ENCODE data around the gene COA8. TPM values are rescaled to one million over a fixed set of nuclear protein-coding genes. Genes with fewer than 3 reads are reported as not detected.

Gene COA8
- total RNA-seq, 4 donors from 2014 or later, result 13.6 to 20.8 (median 17.9) TPM

DNA sequence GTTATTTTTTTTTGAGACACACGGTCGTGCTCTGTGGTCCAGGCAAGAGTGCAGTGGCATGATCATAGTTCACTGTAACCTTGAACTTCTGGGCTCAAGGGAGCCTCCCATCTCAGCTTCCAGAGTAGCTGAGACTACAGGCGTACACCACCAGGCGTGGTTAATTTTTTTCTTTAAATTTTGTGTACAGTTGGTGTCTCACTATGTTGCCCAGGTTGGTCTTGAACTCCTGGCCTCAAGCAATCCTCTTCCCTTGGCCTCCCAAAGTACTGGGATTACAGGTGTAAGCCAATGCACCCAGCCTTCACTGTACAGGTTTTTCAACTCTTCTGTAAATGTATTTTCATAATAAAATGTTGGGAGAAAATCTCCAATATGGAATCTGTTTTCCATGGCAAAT, 60.5 kb downstream of the COA8 start:
- H3K4me3 ChIP-seq, result no peak overlapping the region
- no peaks in the 10 kb centered on the region for H3K27me3 ChIP-seq
- no peak for TF ChIP-seq POLR2A (IDR thresholded peaks at IDR 0.05)
- TF ChIP-seq, protein P1, sequence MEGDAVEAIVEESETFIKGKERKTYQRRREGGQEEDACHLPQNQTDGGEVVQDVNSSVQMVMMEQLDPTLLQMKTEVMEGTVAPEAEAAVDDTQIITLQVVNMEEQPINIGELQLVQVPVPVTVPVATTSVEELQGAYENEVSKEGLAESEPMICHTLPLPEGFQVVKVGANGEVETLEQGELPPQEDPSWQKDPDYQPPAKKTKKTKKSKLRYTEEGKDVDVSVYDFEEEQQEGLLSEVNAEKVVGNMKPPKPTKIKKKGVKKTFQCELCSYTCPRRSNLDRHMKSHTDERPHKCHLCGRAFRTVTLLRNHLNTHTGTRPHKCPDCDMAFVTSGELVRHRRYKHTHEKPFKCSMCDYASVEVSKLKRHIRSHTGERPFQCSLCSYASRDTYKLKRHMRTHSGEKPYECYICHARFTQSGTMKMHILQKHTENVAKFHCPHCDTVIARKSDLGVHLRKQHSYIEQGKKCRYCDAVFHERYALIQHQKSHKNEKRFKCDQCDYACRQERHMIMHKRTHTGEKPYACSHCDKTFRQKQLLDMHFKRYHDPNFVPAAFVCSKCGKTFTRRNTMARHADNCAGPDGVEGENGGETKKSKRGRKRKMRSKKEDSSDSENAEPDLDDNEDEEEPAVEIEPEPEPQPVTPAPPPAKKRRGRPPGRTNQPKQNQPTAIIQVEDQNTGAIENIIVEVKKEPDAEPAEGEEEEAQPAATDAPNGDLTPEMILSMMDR (IDR thresholded peaks at IDR 0.05), result no peak
- no peaks in the 10 kb centered on the region for H3K9me3 ChIP-seq
- H3K27ac ChIP-seq, result no peak overlapping the region
- H3K4me1 ChIP-seq, result peaks cover 3 to 29% (median 21%) of the 10 kb centered on the region in 4 donors
- no peak for DNase-seq
- no peaks in the 10 kb centered on the region for H3K36me3 ChIP-seq

DNA sequence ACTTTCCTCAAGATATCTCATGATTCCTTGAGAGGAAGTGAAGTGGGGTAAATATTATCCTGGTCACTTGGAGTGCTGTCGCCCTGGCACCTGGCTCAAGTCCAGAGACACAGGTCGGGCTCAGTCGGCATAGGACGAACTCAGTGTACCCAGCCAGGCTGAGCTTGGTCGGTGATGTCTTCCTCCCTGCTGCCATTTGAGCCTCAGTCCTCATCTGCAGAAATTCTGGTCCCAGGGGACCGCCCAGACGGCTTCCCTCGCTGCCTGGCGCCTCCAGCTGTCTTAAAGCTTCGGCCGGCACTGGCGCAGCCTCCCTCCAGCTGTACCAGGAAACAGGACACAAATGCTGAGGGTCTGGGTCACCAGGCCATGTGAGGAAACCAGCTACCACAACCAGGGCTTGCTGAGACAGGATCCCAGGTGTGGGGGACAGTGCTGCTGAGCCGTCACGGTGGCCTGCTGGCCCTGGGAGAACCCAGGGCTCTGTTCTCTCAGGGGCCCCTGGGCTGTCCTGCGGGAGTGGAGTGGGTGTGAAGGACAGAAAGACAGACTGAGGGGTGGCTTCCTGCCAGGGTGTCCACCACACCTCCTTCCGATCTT, 61.2 kb downstream of the COA8 start:
- Histone ChIP-seq H3K4me1 (peaks cover 3 to 31% (median 22%) of the 10 kb centered on the region in 4 donors), H3K36me3 (no peaks in the 10 kb centered on the region), H3K9me3 (no peaks in the 10 kb centered on the region), H3K27me3 (no peaks in the 10 kb centered on the region), H3K4me3 (peak overlapping the region in 1 of 4 donors; percentile 7), H3K27ac (peak overlapping the region in 1 of 4 donors; percentile 70)
- DNase-seq, result peak in 1 of 3 donors; percentile 48
- no peak for TF ChIP-seq POLR2A (IDR thresholded peaks at IDR 0.05)
- TF ChIP-seq, protein P1 (IDR thresholded peaks at IDR 0.05), result no peak

DNA sequence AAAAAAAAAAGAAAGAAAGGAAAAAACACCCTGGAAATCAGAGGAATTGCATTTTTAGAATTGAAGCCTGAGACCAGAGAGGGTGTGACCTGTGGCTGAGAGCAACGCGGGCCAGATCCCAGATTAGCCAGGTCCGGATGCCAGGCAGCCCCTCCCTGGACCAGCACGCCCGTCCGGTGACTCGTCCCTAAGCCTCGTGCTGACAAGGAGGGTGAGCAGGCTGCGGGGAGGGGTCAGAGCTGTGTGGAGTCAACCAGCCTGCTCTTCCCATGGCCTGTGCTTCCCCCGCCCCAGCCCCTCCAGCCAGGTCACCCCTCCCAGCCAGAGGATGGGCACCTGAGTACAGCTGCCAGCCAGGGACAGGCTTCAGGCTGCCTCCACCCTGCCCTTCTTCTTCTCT, 62.1 kb downstream of the COA8 start:
- peak overlapping the region; percentile 23 to 70 (median 48) for H3K27ac ChIP-seq
- H3K4me3 ChIP-seq, result peak overlapping the region in 3 of 4 donors; percentile 6 to 31 (median 9)
- TF ChIP-seq POLR2A (IDR thresholded peaks at IDR 0.05), result no peak
- TF ChIP-seq, protein P1 (IDR thresholded peaks at IDR 0.05), result no peak
- H3K36me3 ChIP-seq, result no peaks in the 10 kb centered on the region
- H3K4me1 ChIP-seq, result peaks cover 3 to 31% (median 22%) of the 10 kb centered on the region in 4 donors
- H3K9me3 ChIP-seq, result no peaks in the 10 kb centered on the region
- no peaks in the 10 kb centered on the region for H3K27me3 ChIP-seq
- peak; percentile 48 to 81 (median 76) for DNase-seq

DNA sequence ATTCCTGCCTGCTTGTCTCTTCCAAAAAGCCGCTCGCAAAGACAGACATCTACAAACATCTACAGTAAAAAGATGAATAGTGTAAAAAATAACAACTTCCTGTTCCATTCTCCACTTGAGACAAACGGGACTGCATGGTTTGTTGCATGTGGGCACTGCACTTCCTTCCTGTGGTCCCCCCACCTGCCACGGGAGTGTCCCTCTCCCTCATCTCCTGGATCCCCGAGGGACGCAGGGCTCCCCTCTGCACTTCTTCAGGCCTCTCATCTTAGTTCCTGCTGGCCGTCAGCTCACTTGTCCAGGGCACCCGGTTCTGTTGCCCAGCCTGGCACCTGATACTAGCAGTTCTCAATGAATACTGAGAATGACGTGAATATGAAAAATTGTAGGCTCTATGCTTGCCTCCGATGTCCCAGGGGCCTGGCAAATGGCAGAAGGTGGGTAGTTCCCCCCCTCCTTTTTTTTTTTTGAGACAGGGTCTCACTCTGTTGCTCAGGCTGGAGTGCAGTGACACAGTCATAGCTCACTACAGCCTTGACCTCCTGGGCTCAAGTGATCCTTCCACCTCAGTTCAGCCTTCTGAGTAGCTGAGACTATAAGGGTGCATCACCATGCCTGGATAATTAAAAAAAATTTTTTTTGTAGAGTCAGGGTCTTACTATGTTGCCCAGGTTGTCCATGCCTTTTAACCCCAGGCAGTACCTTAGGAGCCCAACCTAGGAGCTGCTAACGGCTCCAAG, 62.8 kb downstream of the COA8 start:
- Histone ChIP-seq H3K27ac (peak overlapping the region; percentile 23 to 70 (median 48)), H3K4me1 (peaks cover 9 to 34% (median 27%) of the 10 kb centered on the region in 4 donors), H3K9me3 (no peaks in the 10 kb centered on the region), H3K36me3 (no peaks in the 10 kb centered on the region), H3K27me3 (no peaks in the 10 kb centered on the region), H3K4me3 (peak overlapping the region in 1 of 4 donors; percentile 31)
- peak in 2 of 3 donors; percentile 67 to 72 for DNase-seq
- TF ChIP-seq, protein P1 (IDR thresholded peaks at IDR 0.05), result no peak
- TF ChIP-seq POLR2A (IDR thresholded peaks at IDR 0.05), result no peak

DNA sequence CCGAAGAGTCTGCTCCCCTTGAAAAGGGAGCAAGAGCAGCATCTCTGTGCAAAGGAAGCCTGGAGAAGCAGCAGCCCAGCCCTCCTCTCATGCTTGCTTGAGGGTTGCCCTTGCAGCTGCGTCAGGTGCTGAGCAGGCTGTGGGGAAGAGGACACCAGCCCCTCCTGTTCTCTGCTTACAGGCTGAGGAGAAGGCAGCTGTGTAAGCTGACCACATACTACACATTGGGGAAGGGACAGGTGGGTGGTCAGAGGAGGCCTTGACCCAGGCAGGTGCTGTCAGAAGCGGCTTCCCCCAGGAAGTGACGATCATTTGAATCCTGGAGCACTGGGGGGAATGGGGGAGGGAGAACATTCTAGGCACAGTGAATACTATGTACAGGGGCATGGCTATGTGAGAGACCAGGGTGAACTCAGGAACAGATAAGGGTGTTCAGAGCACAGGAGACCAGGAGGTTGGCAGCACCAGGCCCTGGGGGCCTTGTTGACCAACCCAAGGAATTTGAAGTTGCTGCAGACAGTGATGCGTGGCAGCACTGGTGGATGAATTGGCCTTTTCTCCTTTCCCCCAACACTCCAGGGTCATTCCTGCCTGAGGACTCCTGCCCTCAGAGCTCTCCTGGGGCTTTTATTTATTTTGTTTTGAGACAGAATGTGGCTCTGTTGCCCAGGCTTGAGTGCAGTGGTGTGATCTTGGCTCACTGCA, 63.5 kb downstream of the COA8 start:
- Histone ChIP-seq H3K27me3 (no peaks in the 10 kb centered on the region), H3K4me3 (no peak overlapping the region), H3K9me3 (no peaks in the 10 kb centered on the region), H3K4me1 (peaks cover 9 to 42% (median 29%) of the 10 kb centered on the region in 4 donors), H3K27ac (peak overlapping the region in 2 of 4 donors; percentile 70 to 99), H3K36me3 (no peaks in the 10 kb centered on the region)
- DNase-seq, result peak in 1 of 3 donors; percentile 48
- TF ChIP-seq POLR2A (IDR thresholded peaks at IDR 0.05), result no peak
